ENCODE results near the gene CLIC3. TPM values are rescaled to one million over a fixed set of nuclear protein-coding genes. Genes with fewer than 3 reads are reported as not detected.
"Not testable (repeated sequence)": the region's sequence is repeated elsewhere in the genome, so short reads cannot be mapped to it uniquely, and the experiment has no call there.

The CLIC3 gene
- total RNA-seq, 1 experiment from 2014 or later = not detected

GRCh38 chr9:137006116-137007003 lies 10.0 kb upstream of the CLIC3 start:
- POLR2A ChIA-PET (ENCODE audit: low non-redundant PET) = no interaction called here
- BruUV-seq (replicated peaks) = no TSS peak
- CTCF ChIA-PET = no interaction called here
- TF ChIP-seq, protein P1, sequence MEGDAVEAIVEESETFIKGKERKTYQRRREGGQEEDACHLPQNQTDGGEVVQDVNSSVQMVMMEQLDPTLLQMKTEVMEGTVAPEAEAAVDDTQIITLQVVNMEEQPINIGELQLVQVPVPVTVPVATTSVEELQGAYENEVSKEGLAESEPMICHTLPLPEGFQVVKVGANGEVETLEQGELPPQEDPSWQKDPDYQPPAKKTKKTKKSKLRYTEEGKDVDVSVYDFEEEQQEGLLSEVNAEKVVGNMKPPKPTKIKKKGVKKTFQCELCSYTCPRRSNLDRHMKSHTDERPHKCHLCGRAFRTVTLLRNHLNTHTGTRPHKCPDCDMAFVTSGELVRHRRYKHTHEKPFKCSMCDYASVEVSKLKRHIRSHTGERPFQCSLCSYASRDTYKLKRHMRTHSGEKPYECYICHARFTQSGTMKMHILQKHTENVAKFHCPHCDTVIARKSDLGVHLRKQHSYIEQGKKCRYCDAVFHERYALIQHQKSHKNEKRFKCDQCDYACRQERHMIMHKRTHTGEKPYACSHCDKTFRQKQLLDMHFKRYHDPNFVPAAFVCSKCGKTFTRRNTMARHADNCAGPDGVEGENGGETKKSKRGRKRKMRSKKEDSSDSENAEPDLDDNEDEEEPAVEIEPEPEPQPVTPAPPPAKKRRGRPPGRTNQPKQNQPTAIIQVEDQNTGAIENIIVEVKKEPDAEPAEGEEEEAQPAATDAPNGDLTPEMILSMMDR (conservative IDR thresholded peaks at IDR 0.05; ENCODE audit: low read depth, low read length) = no peak
- no peak for TF ChIP-seq EZH2 (IDR thresholded peaks at IDR 0.05; ENCODE audit: borderline replicate concordance, low read depth, low read length, poor library complexity, severe bottlenecking)
- Histone ChIP-seq H3K27me3 (replicated peaks; ENCODE audit: insufficient read depth, low read depth, low read length, poor library complexity) (no peaks in the 10 kb centered on the region), H3K27ac (ENCODE audit: low read depth, low read length, poor library complexity, severe bottlenecking) (no peak overlapping the region), H3K4me3 (ENCODE audit: low read depth, low read length, poor library complexity, severe bottlenecking) (no peak overlapping the region), H3K36me3 (ENCODE audit: insufficient read depth, low read length, poor library complexity, severe bottlenecking) (peaks cover 3% of the 10 kb centered on the region), H3K4me1 (ENCODE audit: insufficient read depth, low read length, poor library complexity, severe bottlenecking) (no peaks in the 10 kb centered on the region), H3K9me3 (ENCODE audit: low read depth, low read length, poor library complexity, severe bottlenecking) (no peaks in the 10 kb centered on the region)
- intact Hi-C loops (cut with micrococcal nuclease; ENCODE audit: unreplicated experiment) = no loop called here
- no peak for DNase-seq (ENCODE audit: low spot score)

- H3K4me1 ChIP-seq (ENCODE audit: insufficient read depth, low read length, poor library complexity, severe bottlenecking); BruUV-seq (replicated peaks); CTCF ChIA-PET; H3K9me3 ChIP-seq (ENCODE audit: low read depth, low read length, poor library complexity, severe bottlenecking); H3K27me3 ChIP-seq (replicated peaks; ENCODE audit: insufficient read depth, low read depth, low read length, poor library complexity); POLR2A ChIA-PET (ENCODE audit: low non-redundant PET); intact Hi-C loops (cut with micrococcal nuclease; ENCODE audit: unreplicated experiment); DNase-seq (ENCODE audit: low spot score); H3K27ac ChIP-seq (ENCODE audit: low read depth, low read length, poor library complexity, severe bottlenecking); H3K36me3 ChIP-seq (ENCODE audit: insufficient read depth, low read length, poor library complexity, severe bottlenecking); H3K4me3 ChIP-seq (ENCODE audit: low read depth, low read length, poor library complexity, severe bottlenecking): not testable (repeated sequence)
- TF ChIP-seq, protein P1 (conservative IDR thresholded peaks at IDR 0.05; ENCODE audit: low read depth, low read length) = peak; percentile 36
Measured at GRCh38 chr9:137004285-137004684, 7.9 kb upstream of the CLIC3 start.

DNA sequence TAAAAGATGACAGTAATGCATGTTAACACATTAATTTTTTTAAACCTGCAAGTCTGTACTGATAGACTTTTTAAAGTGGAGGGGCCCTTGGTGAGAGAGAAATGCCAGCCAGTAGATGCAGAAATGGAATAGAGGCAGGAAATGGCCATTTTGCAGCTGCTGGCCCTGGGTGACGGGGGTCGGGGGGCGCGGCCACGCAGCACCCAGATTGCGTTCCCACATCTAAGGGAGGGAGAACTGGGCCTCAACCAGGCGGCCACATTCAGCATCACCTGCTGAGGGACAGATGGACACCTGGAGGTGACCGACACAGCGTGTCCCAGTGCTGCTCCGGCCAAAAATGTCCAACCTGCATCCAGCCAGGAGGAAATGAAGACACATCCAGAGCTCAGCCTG lies 6.3 kb upstream of the CLIC3 start:
- no peak for TF ChIP-seq EZH2 (IDR thresholded peaks at IDR 0.05; ENCODE audit: borderline replicate concordance, low read depth, low read length, poor library complexity, severe bottlenecking)
- TF ChIP-seq, protein P1 (conservative IDR thresholded peaks at IDR 0.05; ENCODE audit: low read depth, low read length) = no peak
- Histone ChIP-seq H3K36me3 (ENCODE audit: insufficient read depth, low read length, poor library complexity, severe bottlenecking) (no peaks in the 10 kb centered on the region), H3K27me3 (replicated peaks; ENCODE audit: insufficient read depth, low read depth, low read length, poor library complexity) (no peaks in the 10 kb centered on the region), H3K4me3 (ENCODE audit: low read depth, low read length, poor library complexity, severe bottlenecking) (no peak overlapping the region), H3K4me1 (ENCODE audit: insufficient read depth, low read length, poor library complexity, severe bottlenecking) (no peaks in the 10 kb centered on the region), H3K27ac (ENCODE audit: low read depth, low read length, poor library complexity, severe bottlenecking) (no peak overlapping the region), H3K9me3 (ENCODE audit: low read depth, low read length, poor library complexity, severe bottlenecking) (no peaks in the 10 kb centered on the region)
- no TSS peak for BruUV-seq (replicated peaks)
- no peak for DNase-seq (ENCODE audit: low spot score)
- ChIA-PET POLR2A (ENCODE audit: low non-redundant PET) (no interaction called here), CTCF (interaction anchor here (1.2 kb wide), 1 partner anchor 33 kb away, joined by 3 read pairs; no protein-coding TSS in a partner anchor)
- intact Hi-C loops (cut with micrococcal nuclease; ENCODE audit: unreplicated experiment) = no loop called here

Measured in A673 (cell line).